GM12864 (cell line): ENCODE measurements around the gene CEP41.
"Not testable (repeated sequence)": the region's sequence is repeated elsewhere in the genome, so short reads cannot be mapped to it uniquely, and the experiment has no call there.

ENCODE experiments used
- DNase-seq: peaks from one replicate; pipeline ENCODE4 v3.0.0-alpha.2; 2011; ENCODE audit warnings: low read depth
- H3K4me3 ChIP-seq: 2 replicates; pipeline ENCODE4 v1.5.1; 2011; ENCODE audit warnings: mild to moderate bottlenecking, low read depth, low read length, control low read depth
- TF ChIP-seq, protein P1 (sequence below): IDR thresholded peaks from 2 replicates; pipeline ENCODE4 v1.5.1; 2011; ENCODE audit warnings: low read depth, mild to moderate bottlenecking, moderate library complexity, low read length, control low read depth, inconsistent platforms; ENCODE audit errors: missing control alignments

Gene CEP41

DNA sequence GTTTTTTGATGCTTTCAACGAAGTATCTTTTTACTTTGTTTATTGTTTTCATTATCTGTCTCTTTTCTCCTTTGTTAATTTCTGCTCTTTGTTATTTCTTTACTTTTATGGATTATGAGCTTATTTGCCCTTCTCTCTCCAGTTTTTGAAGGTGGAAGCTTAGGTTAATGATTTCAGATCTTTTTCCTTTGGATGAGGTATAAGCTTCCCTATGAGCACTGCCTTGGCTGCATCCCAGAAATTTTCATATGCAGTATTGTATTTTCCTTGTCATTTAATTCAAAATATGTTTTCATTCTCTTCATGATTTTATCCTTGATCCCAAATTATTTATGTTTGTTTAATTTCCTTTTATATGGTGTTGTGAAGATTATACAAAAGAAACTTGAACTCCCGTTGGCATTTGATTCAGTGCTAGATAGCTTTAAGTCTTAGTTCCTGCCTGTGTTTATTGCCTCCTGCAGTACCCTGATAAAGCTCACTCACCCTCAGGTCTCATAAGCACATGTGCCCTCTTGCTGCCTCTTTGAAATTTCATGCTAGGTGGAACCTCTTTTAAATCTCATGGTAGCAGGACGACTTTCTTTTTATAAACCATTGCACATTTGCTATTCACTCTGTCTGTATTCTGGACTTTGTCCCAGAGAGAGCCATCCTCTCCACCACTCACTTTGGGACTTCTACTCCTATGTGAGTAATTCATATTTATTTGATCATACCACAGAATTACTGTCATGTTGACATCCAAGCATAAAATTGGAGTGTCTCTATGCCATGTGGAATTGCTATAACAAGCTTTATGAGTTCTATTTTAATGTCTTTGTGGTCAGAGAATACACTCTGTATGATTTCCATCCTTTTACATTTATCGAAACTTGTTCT, 23.0 kb upstream of the CEP41 start:
- H3K4me3 ChIP-seq: no peak overlapping the region
- no peak for DNase-seq
- TF ChIP-seq, protein P1, sequence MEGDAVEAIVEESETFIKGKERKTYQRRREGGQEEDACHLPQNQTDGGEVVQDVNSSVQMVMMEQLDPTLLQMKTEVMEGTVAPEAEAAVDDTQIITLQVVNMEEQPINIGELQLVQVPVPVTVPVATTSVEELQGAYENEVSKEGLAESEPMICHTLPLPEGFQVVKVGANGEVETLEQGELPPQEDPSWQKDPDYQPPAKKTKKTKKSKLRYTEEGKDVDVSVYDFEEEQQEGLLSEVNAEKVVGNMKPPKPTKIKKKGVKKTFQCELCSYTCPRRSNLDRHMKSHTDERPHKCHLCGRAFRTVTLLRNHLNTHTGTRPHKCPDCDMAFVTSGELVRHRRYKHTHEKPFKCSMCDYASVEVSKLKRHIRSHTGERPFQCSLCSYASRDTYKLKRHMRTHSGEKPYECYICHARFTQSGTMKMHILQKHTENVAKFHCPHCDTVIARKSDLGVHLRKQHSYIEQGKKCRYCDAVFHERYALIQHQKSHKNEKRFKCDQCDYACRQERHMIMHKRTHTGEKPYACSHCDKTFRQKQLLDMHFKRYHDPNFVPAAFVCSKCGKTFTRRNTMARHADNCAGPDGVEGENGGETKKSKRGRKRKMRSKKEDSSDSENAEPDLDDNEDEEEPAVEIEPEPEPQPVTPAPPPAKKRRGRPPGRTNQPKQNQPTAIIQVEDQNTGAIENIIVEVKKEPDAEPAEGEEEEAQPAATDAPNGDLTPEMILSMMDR: no peak

DNA sequence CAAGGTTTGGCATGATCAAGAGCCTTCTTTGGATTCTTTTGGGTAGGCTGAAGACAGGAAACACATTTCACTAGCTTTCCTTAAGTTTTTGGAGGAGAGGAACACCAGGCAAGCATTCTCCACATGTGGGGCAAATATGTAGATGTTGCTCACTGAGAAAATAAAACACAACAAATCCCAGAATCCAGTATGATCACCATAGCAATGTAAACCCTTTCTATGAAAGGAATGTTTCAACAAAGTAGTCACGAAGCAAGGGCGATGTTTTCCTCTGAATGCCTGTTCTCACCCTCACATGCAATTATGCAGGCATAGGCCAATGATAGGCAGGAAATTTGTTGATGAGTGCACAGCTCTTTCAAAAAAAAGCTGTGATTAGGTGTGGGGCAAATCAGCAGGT, 20.5 kb upstream of the CEP41 start:
- H3K4me3 ChIP-seq: no peak overlapping the region
- TF ChIP-seq, protein P1: no peak
- DNase-seq: no peak

GRCh38 chr7:130458257-130458656, 17.4 kb upstream of the CEP41 start:
- DNase-seq: no peak
- no peak overlapping the region for H3K4me3 ChIP-seq
- TF ChIP-seq, protein P1: no peak

DNA sequence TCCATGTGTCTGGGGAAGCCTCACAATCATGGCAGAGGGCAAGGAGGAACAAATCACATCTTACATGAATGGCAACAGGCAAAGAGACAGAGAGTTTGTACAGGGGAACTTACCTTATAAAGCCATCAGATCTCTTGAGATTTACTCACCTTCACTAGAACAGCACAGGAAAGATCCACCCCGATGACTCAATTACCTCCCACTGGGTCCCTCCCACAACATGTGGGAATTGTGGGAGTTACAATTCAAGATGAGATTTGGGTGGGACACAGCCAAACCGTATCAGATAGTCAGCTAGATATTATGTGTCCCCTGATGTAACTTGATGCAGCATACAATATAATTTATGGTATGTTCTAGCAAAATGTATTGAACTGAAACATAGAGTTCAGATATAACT, 14.1 kb upstream of the CEP41 start:
- H3K4me3 ChIP-seq: no peak overlapping the region
- no peak for DNase-seq
- TF ChIP-seq, protein P1: no peak

GRCh38 chr7:130452951-130453350, 12.1 kb upstream of the CEP41 start:
- H3K4me3 ChIP-seq: no peak overlapping the region
- TF ChIP-seq, protein P1: no peak
- no peak for DNase-seq

GRCh38 chr7:130451344-130451743, 10.5 kb upstream of the CEP41 start:
- H3K4me3 ChIP-seq, DNase-seq: not testable (repeated sequence)

- no peak for DNase-seq
- no peak overlapping the region for H3K4me3 ChIP-seq
- TF ChIP-seq, protein P1: no peak
Observed at GRCh38 chr7:130446259-130446658, 5.4 kb upstream of the CEP41 start.
